ENCODE results near the gene CIBAR2. TPM values are rescaled to one million over a fixed set of nuclear protein-coding genes. Genes with fewer than 3 reads are reported as not detected.

The CIBAR2 gene
- total and polyA plus RNA-seq, 2 experiments from 2014 or later: 0.13 TPM; not detected in 1

DNA sequence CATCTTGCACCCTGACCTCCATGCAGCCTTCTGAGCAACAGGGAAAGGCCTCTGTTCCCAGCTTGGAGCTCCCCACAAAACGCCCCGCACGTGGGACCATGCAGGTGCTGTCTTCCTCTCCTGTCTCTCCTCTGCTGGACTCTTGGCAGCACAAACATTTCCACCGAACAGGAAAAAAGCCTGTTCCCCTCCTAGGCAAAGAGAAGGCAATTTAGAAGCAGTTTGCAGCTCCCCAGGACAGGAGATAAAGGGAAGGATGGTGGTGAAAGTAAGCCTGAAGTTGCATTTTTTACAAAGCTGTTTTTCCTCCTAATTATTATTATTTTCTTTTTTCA lies 7.7 kb upstream of the CIBAR2 start:
- Histone ChIP-seq H2AFZ (no peak overlapping the region), H3K4me1 (ENCODE audit: insufficient read depth) (peaks cover 11% of the 10 kb centered on the region), H3K9me3 (ENCODE audit: low read depth) (no peaks in the 10 kb centered on the region), H3K9me2 (replicated peaks; ENCODE audit: insufficient read depth) (no peaks in the 10 kb centered on the region), H3K27me3 (no peaks in the 10 kb centered on the region), H3K27ac (no peak overlapping the region), H3K4me2 (no peak overlapping the region), H3K79me2 (no peaks in the 10 kb centered on the region), H4K20me1 (ENCODE audit: insufficient read depth, poor library complexity, severe bottlenecking) (no peaks in the 10 kb centered on the region), H3K4me3 (no peak overlapping the region), H3K36me3 (replicated peaks; ENCODE audit: insufficient read depth, low read depth) (no peaks in the 10 kb centered on the region)
- TF ChIP-seq, protein P1, sequence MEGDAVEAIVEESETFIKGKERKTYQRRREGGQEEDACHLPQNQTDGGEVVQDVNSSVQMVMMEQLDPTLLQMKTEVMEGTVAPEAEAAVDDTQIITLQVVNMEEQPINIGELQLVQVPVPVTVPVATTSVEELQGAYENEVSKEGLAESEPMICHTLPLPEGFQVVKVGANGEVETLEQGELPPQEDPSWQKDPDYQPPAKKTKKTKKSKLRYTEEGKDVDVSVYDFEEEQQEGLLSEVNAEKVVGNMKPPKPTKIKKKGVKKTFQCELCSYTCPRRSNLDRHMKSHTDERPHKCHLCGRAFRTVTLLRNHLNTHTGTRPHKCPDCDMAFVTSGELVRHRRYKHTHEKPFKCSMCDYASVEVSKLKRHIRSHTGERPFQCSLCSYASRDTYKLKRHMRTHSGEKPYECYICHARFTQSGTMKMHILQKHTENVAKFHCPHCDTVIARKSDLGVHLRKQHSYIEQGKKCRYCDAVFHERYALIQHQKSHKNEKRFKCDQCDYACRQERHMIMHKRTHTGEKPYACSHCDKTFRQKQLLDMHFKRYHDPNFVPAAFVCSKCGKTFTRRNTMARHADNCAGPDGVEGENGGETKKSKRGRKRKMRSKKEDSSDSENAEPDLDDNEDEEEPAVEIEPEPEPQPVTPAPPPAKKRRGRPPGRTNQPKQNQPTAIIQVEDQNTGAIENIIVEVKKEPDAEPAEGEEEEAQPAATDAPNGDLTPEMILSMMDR (IDR thresholded peaks at IDR 0.05; ENCODE audit: poor library complexity): no peak
- no peak for TF ChIP-seq EZH2phosphoT487 (IDR thresholded peaks at IDR 0.05; ENCODE audit: low read depth, severe bottlenecking, unreplicated experiment)
- no peak for TF ChIP-seq EZH2 (IDR thresholded peaks at IDR 0.05; ENCODE audit: borderline replicate concordance)
- WGBS (ENCODE audit: low lambda C conversion rate, missing lambda C conversion rate): 71% methylated on average over 4 of the region's 4 CpGs
- DNase-seq (ENCODE audit: low spot score): no peak

DNA sequence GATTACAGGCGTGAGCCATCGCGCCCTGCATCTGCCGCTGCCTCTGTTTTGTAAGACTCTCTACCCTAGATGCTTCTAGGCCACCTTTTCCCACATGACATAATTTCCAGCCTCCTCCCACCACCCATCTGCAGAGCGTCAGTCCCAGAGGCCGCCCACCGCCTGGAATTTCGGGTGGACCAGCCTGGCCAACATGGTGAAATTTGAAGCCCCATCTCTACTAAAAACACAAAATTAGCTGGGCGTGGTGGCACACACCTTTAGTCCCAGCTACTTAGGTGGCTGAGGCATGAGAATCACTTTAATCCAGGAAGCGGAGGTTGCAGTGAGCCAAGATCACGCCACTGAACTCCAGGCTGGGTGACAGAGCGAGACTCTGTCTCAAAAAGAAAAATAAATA lies 5.1 kb upstream of the CIBAR2 start:
- Histone ChIP-seq H3K9me3 (ENCODE audit: low read depth) (no peaks in the 10 kb centered on the region), H3K4me3 (no peak overlapping the region), H3K9me2 (replicated peaks; ENCODE audit: insufficient read depth) (no peaks in the 10 kb centered on the region), H3K4me1 (ENCODE audit: insufficient read depth) (peaks cover 5% of the 10 kb centered on the region), H3K27me3 (no peaks in the 10 kb centered on the region), H4K20me1 (ENCODE audit: insufficient read depth, poor library complexity, severe bottlenecking) (no peaks in the 10 kb centered on the region), H3K27ac (no peak overlapping the region), H2AFZ (no peak overlapping the region), H3K36me3 (replicated peaks; ENCODE audit: insufficient read depth, low read depth) (no peaks in the 10 kb centered on the region), H3K79me2 (no peaks in the 10 kb centered on the region), H3K4me2 (no peak overlapping the region)
- TF ChIP-seq EZH2phosphoT487 (IDR thresholded peaks at IDR 0.05; ENCODE audit: low read depth, severe bottlenecking, unreplicated experiment) (no peak), EZH2 (IDR thresholded peaks at IDR 0.05; ENCODE audit: borderline replicate concordance) (no peak)
- TF ChIP-seq, protein P1 (IDR thresholded peaks at IDR 0.05; ENCODE audit: poor library complexity): no peak
- no peak for DNase-seq (ENCODE audit: low spot score)
- 97% methylated on average over 12 of the region's 12 CpGs for WGBS (ENCODE audit: low lambda C conversion rate, missing lambda C conversion rate)

DNA sequence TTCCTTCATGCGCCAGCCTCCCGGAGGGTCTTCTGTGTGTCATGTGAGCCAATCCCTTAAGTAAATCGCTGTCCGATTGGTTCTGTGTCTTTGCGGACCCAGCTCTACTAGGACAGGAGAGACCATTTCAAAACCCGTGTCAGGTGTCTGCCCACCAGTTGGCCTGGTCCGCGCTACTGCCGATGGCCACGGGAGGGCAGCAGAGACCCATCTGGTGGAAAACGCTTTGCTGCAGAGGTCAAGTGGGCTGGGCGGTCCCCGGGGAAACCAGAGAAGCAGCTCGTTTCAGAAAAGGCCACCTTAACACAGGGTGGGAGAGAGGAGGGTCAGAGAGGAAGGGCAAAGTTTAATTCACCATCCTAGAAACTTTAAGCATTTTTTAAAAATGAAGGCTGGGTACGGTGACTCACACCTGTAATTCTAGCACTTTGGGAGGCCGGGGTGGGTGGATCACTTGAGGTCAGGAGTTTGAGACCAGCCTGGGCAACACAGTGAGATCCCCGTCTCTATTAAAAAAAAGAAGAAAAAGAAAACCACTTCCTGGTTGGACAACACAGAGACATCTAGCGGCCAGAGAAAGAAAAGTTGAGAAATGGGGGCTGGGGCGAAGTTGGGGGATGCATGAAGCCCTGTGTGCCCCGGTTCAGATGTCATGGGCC lies 2.8 kb upstream of the CIBAR2 start:
- H3K4me3 ChIP-seq: no peak overlapping the region
- WGBS (ENCODE audit: low lambda C conversion rate, missing lambda C conversion rate): 18% methylated on average over 19 of the region's 20 CpGs

More for the DNA sequence above, 2.8 kb upstream of the CIBAR2 start:
- Histone ChIP-seq H3K36me3 (replicated peaks; ENCODE audit: insufficient read depth, low read depth) (no peaks in the 10 kb centered on the region), H3K4me2 (peak overlapping the region; percentile 65), H4K20me1 (ENCODE audit: insufficient read depth, poor library complexity, severe bottlenecking) (no peaks in the 10 kb centered on the region), H3K27ac (peak overlapping the region; percentile 78), H3K79me2 (no peaks in the 10 kb centered on the region), H3K27me3 (no peaks in the 10 kb centered on the region), H2AFZ (no peak overlapping the region), H3K9me2 (replicated peaks; ENCODE audit: insufficient read depth) (no peaks in the 10 kb centered on the region), H3K9me3 (ENCODE audit: low read depth) (no peaks in the 10 kb centered on the region), H3K4me1 (ENCODE audit: insufficient read depth) (peaks cover 5% of the 10 kb centered on the region)
- TF ChIP-seq, protein P1 (IDR thresholded peaks at IDR 0.05; ENCODE audit: poor library complexity): peak; percentile 96
- no peak for TF ChIP-seq EZH2 (IDR thresholded peaks at IDR 0.05; ENCODE audit: borderline replicate concordance)
- DNase-seq (ENCODE audit: low spot score): peak; percentile 90

Data from hepatocyte (in vitro differentiated cells).